D721Med (cell line): ENCODE results near the gene TSGA10.

ENCODE experiments used
- DNase-seq: peaks from one replicate; pipeline ENCODE4 v3.0.0; 2011; ENCODE audit warnings: low spot score; ENCODE audit not compliant: insufficient read length
- FAIRE-seq: peaks from 2 replicates; lab custom pipeline; 2011; peaks lifted over from hg19 to GRCh38; lab: Jason Lieb, UNC
- CTCF ChIP-seq: IDR thresholded peaks from 2 replicates; pipeline ENCODE4 v1.5.1; 2012; ENCODE audit warnings: mild to moderate bottlenecking, control low read depth; ENCODE audit not compliant: insufficient read depth; ENCODE audit errors: missing control alignments

TSGA10 gene

GRCh38 chr2:98975611-98976010 lies 179.1 kb downstream of the TSGA10 start:
- no peak for TF ChIP-seq CTCF
- FAIRE-seq (no peak), DNase-seq (no peak)

- DNase-seq (no peak), FAIRE-seq (no peak)
- TF ChIP-seq CTCF, result no peak
Observed at GRCh38 chr2:98972582-98973167, 182.1 kb downstream of the TSGA10 start.

- no peak for TF ChIP-seq CTCF
- DNase-seq (no peak), FAIRE-seq (peak; percentile 32)
Observed at GRCh38 chr2:98959810-98960507, 194.8 kb downstream of the TSGA10 start.

- no peak for DNase-seq
- FAIRE-seq, result no peak
- no peak for TF ChIP-seq CTCF
Observed at GRCh38 chr2:98952966-98953365, 201.8 kb downstream of the TSGA10 start.

- no peak for DNase-seq
- no peak for FAIRE-seq
- no peak for TF ChIP-seq CTCF
Observed at GRCh38 chr2:98948956-98949739, 205.6 kb downstream of the TSGA10 start.

- FAIRE-seq, result no peak
- no peak for DNase-seq
- TF ChIP-seq CTCF, result no peak
Observed at GRCh38 chr2:98947554-98947953, 207.2 kb downstream of the TSGA10 start.
